ENCODE measurements around the gene ZKSCAN4. TPM values are rescaled to one million over a fixed set of nuclear protein-coding genes. Genes with fewer than 3 reads are reported as not detected.

Gene ZKSCAN4
- total RNA-seq, 2 donors from 2014 or later = 1.8 to 2.0 TPM

DNA sequence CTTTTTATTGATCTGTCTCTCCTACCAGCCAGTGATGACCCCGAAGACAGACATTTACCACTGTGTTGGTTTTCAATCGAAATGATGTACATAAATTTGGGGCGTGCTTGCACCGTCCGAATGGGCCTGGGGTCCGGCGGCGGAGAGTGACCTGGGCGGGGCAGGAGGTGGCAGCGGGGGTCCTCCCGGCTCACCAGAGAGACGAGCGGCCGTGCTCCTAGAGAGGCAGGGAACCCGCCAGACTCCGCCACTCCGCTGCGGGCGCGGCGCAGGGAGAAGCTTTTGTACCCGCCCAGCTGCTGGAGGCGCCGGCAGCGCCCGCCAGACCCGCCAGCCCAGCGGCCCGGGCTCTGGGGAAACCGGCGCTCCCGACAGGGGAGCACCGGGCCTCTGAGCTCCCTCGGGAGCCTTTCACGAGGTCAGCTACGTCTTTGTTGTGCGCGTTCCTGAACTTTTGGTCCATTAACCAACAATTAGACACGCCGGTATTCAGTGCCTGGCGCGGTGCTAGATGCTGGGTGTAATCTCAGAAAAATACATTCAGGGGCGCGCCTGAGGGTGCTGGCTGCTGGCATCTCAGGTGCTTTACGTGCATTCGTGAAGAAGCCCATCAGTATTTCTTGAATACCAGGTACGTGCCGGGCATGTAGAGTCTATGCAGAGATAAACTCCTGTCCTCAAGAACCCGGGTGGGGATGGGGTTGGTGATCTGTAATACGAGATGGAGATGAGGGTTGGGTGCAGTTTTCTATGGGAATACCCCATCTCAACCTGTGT is 29.4 kb upstream of the ZKSCAN4 start, which contains the start of gene PGBD1:
Gene PGBD1, plus strand, starts transcription at position 285 of the 777 bp plus-strand sequence. CDS start 2,242 bp downstream, outside the sequence.
- peak in 1 of 2 donors; percentile 16 for TF ChIP-seq CTCF (IDR thresholded peaks at IDR 0.05)
- Histone ChIP-seq H3K4me3 (peak within 1 kb of the TSS; percentile 52 to 74), H3K27me3 (no peaks in the 10 kb centered on the region), H3K27ac (peak within 1 kb of the TSS; percentile 32 to 65), H3K36me3 (peaks cover 16% of the 10 kb centered on the region), H3K4me1 (peaks cover 0 to 5% of the 10 kb centered on the region in 2 donors), H3K9me3 (peaks cover 0 to 7% of the 10 kb centered on the region in 2 donors)
- DNase-seq (ENCODE audit: low spot score) = peak; percentile 70

DNA sequence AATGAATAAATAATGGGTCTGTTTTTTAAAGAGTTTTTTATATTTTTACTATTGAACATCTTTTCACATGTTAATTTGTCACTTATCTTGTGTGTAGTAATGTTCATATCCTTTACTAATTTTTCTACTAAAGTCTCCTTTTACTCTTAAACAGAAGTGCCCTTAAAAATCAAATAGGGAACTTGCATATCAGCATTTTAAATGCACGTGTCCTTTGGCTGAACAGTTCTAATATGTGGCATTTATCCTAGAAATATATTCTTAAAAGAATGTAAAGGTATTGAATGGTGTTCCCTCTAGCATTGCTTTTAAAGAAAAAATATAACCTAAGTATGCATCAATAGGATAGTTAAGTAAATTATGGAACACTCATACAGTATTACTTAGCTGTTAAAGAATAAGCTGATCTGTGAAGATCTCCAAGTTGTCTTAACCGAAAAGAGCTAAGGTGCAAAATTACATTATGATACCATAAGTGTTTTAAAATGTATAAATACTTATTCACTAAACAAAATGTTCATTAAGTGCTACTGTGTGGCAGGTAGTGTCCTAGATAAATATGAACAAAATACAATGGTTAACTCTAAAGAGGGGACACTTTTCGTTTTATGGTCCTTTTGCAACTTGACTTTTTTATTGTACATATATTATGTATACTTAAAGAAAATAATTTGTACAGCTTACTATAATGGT is 28.7 kb upstream of the ZKSCAN4 start:
- Histone ChIP-seq H3K4me1 (peaks cover 0 to 5% of the 10 kb centered on the region in 2 donors), H3K9me3 (peaks cover 0 to 7% of the 10 kb centered on the region in 2 donors), H3K27ac (peak overlapping the region; percentile 32 to 65), H3K27me3 (no peaks in the 10 kb centered on the region), H3K4me3 (peak overlapping the region; percentile 52 to 74), H3K36me3 (peaks cover 23% of the 10 kb centered on the region)
- DNase-seq (ENCODE audit: low spot score) = no peak
- TF ChIP-seq CTCF (IDR thresholded peaks at IDR 0.05) = no peak

- peaks cover 0 to under 1% of the 10 kb centered on the region in 2 donors for H3K9me3 ChIP-seq
- peaks cover 0 to 5% of the 10 kb centered on the region in 2 donors for H3K4me1 ChIP-seq
- H3K36me3 ChIP-seq = peaks cover 42% of the 10 kb centered on the region
- no peak overlapping the region for H3K4me3 ChIP-seq
- no peak for TF ChIP-seq CTCF (IDR thresholded peaks at IDR 0.05)
- H3K27ac ChIP-seq = no peak overlapping the region
- no peaks in the 10 kb centered on the region for H3K27me3 ChIP-seq
- no peak for DNase-seq (ENCODE audit: low spot score)
Observed at GRCh38 chr6:28277746-28278145, 25.7 kb upstream of the ZKSCAN4 start.

DNA sequence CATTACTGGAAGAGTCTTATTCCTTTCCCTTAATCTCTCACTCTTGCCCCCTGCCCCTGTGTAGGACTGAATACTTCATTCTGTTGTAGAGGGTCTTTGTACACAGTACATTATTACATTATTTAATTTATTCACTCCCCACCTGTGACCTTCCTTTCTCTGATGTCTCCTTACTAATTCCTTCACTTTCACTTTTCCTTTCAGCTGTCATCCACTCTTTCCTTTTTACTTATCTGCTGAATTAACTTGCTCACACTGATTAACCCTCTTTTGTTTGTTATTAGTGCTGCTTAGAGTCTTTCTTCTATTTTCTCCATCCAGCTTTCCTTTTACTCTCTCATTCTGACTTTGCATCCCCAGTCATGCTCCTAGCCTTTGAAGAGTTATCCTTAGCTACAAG is 22.8 kb upstream of the ZKSCAN4 start:
- H3K4me1 ChIP-seq = no peaks in the 10 kb centered on the region
- no peak for DNase-seq (ENCODE audit: low spot score)
- H3K27ac ChIP-seq = no peak overlapping the region
- H3K27me3 ChIP-seq = no peaks in the 10 kb centered on the region
- no peak for TF ChIP-seq CTCF (IDR thresholded peaks at IDR 0.05)
- H3K9me3 ChIP-seq = no peaks in the 10 kb centered on the region
- no peak overlapping the region for H3K4me3 ChIP-seq
- H3K36me3 ChIP-seq = peaks cover 53% of the 10 kb centered on the region

DNA sequence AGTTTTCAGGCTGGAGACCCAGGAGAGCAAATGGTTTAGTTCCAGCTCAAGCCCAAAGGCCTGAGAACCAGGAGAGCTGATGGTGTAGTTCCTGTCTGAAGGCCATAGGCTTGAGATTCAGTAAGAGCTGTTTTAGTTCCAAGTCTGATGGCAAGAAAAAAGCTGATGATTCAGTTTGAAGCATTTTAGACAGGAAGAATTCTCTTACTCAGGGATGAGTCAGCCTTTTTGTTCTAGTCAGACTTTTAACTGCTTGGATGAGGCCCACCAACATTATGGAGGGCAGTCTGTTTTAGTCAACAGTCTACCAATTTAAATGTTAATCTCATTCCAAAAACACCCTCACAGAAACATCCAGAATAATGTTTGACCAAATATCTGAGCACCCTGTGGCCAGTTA is 17.4 kb upstream of the ZKSCAN4 start:
- peaks cover 28% of the 10 kb centered on the region for H3K36me3 ChIP-seq
- H3K27me3 ChIP-seq = no peaks in the 10 kb centered on the region
- no peak overlapping the region for H3K27ac ChIP-seq
- DNase-seq (ENCODE audit: low spot score) = no peak
- H3K4me1 ChIP-seq = peaks cover 0 to 31% of the 10 kb centered on the region in 2 donors
- no peak for TF ChIP-seq CTCF (IDR thresholded peaks at IDR 0.05)
- H3K9me3 ChIP-seq = no peaks in the 10 kb centered on the region
- no peak overlapping the region for H3K4me3 ChIP-seq

All from right atrium auricular region (tissue), 2 donors.